Left lobe of liver (tissue), 2 donors: ENCODE measurements around the gene KRT71. TPM values are rescaled to one million over a fixed set of nuclear protein-coding genes. Genes with fewer than 3 reads are reported as not detected.
"Not testable (repeated sequence)": the region's sequence is repeated elsewhere in the genome, so short reads cannot be mapped to it uniquely, and the experiment has no call there.

ENCODE experiments used
- ATAC-seq: fragments of 200-7000 bp; cut with Tn5 transposase; one replicate; pipeline ENCODE4 v1.9.1; 2020; ENCODE audit warnings: mild to moderate bottlenecking, moderate library complexity
- DNase-seq: peaks from one replicate; pipeline ENCODE4 v3.0.0-alpha.2; 2020; ENCODE audit warnings: low spot score
- total RNA-seq: library from RNA; stranded (reverse); gene quantifications from one replicate; pipeline ENCODE4 v1.2.1, GENCODE V29; 2021
- donor health status: DM: no; HTN: no; CAD: no; lungs with moderate emphysema.
- donor health status: DM: no; HTN: yes; CAD: no.

Gene KRT71
- not detected for total RNA-seq

DNA sequence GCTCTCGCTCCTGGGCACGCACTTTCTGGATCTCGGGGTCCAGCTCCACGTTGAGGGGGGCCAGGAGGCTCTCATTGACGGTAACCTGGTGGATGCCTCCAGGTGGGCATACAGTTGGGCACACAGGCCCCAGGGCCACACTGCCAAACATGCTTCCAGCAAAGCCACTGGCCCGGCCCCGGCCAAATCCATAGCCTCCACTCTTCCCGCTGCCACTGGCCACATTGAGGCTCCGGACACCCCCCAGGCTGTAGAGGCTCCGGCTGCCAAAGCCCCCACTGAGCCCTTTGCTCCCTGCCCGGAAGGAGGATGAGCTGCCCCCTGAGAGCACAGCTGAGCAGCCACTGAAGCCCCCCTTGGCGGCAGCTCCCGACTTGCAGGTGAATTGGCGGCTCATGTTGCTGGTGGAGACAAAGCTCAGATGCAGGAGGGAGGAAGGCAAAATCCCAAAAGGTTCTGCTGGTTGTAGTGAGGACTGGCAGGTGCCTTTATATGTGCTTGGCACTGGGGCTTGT lies at the start of gene KRT71:
Gene KRT71, minus strand, starts transcription at position 465 of the 515 bp plus-strand sequence. Its CDS starts 68 bp downstream, at position 397.
- no peak for DNase-seq
- no peak for ATAC-seq

DNA sequence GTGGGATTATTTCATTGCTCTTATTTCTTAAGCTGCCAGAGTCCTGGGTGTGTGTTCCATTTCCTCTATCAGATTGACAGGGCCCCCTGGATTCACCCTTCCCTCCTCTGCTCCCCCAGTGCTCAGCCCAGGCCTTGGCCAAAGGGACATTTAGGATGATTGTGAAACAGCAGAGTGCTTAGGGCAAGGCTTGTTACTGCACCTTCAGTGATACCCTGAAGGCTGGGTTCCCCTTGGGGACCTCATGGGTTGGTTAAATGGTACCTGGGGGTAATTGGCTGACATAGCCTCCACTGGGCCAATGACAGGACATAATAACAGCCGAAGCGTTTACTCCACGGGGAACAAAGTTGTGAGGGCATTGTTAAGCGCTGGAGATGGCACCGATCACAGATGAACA lies 49.6 kb upstream of the KRT71 start:
- DNase-seq (no peak), ATAC-seq (no peak)

DNA sequence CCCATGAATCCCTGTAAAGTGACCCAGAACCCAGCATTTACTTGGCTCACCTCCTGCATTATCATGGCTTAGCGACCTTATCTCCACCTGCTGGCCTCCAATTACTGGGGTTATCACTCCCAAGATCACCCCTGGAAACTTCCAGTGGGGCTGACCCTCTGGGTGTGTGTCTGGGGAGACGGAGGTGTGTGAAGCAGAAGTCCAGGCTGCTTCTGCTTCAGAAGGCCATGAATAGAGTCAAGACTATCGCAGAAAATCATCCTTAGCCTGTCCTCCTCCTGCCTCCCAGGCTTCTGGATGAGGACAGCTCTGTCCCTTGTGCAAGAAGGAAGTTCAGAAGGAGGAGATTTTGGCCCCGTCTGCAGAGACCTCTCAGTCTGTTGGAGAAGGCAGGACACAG lies 48.7 kb upstream of the KRT71 start:
- ATAC-seq (no peak), DNase-seq (peak; percentile 30)

DNA sequence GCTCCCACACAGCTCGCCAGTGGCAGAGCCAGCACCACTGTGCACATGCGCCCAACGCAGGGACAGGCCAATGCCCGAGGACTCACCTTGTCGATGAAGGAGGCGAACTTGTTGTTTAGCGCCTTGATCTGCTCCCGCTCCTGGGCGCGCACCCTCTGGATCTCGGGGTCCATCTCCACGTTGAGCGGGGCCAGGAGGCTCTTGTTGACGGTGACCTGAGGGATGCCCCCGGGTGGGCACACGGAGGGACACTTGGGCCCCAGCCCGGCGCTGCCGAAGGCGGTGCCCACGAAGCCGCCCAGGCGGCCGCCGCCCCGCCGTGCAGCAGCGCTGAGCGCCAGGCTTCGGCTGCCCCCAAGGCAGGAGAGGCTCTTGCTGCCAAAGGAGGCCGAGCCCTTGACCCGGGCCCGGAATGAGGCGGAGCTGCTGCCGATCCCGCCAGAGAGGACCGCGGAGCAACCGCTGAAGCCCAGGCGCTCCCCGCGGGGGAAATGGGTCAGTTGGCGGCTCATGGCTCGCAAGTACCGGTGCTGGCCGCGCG lies 48.1 kb upstream of the KRT71 start, which contains the start of gene KRT72:
Gene KRT72, minus strand, starts transcription at position 523 of the 541 bp plus-strand sequence. Its CDS starts 11 bp downstream, at position 512.
- peak; percentile 37 for DNase-seq
- ATAC-seq: no peak

DNA sequence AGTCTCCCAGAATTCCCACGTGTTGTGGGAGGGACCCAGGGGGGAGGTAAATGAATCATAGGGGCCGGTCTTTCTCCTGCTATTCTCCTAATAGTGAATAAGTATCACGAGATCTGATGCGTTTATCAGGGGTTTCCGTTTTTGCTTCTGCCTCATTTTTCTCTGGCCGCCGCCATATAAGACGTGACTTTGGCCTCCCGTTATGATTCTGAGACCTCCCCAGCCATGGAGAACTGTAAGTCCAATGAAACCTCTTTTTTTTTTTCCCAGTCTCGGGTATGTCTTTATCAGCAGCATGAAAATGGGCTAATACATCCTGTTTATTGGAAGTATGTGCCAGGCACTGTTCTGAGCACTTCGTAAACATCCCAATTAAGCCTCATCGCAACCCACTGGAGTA lies 47.5 kb upstream of the KRT71 start:
- ATAC-seq (no peak), DNase-seq (peak; percentile 1)

DNA sequence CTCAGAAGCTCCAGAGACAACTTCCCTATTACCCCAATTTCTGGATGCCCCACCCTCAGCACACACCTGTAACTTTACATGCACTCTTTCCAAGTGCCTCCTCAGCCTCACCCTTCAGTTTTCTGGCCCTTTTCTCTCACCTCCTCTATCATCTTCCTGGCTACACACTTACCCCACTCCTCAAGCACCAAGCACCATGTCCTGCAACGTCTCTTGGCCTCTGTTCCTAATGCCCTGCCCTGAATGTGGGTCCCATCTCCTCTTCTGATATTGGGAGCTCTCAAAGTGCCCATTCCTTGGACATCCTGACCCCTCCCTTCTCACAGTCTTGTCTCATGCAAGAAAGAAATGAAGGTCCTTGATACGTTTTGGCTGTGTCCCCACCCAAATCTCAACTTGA lies 47.1 kb upstream of the KRT71 start:
- no peak for ATAC-seq
- DNase-seq: peak; percentile 1

DNA sequence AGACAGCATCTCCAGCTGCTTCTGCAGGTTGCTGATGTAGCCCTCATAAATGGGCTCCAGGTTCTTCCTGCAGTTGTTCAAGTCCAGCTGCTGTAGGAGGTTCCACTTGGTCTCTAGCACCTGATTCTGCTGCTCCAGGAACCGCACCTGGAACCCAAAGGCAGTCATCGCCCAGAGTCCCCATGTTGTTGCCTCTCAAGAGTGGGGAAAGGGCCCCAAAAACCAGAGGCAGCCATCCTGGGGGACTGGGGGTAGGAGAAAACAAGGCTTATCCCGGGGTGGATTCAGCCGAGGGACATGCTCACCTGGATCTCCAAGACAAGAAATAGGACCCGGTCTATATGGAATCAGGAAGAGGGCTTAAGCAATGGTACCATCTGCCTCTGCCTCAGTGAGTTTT lies 46.0 kb upstream of the KRT71 start:
- peak; percentile 38 for DNase-seq

DNA sequence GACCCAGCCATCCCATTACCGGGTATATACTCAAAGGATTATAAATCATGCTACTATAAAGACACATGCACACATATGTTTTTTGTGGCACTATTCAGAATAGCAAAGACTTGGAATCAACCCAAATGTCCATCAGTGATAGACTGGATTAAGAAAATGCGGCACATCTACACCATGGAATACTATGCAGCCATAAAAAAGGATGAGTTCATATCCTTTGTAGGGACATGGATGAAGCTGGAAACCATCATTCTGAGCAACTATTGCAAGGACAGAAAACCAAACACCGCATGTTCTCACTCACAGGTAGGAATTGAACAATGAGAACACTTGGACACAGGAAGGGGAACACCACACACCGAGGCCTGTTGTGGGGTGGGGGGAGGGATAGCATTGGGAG lies 41.3 kb upstream of the KRT71 start:
- ATAC-seq, DNase-seq: not testable (repeated sequence)

More for the DNA sequence above, 46.0 kb upstream of the KRT71 start:
- ATAC-seq: no peak

DNA sequence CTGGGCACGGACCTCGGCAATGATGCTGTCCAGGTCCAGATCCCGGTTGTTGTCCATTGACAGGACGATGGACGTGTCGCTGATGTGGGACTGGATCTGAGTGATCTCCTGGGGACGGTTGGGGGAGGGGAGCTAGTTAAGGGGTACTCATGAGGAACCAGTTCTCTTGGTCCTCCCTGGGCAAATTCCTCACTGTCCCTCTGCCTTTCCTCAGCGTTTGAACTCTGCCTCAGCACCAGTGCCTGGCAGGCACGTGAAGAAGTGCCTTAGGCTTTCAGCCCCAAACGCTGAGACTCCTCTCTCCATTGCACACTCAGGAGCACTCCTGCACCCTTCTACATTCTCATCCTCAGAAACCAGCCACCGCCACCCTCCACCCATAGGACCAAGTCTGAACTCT lies 38.6 kb upstream of the KRT71 start:
- no peak for DNase-seq
- ATAC-seq: no peak

DNA sequence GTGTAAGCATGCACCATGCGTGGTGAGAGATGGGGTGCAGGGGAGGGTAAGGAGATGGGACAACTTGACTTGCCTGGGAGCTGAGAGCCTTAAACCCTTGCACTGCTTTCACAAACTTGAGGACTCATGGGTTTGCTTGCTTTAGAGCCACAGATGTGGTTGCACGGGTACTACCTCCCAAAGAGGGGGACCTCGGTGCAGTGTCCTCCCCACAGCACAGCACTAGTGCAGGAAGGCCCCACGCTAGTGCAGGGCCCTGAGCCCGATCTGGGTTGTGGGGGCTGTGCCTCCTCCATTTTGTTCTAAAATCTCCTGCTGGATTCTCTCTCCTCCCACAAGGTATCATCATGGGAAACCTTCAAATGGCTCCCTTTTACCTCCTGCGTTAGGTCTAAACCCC lies 37.1 kb upstream of the KRT71 start:
- no peak for ATAC-seq
- no peak for DNase-seq

DNA sequence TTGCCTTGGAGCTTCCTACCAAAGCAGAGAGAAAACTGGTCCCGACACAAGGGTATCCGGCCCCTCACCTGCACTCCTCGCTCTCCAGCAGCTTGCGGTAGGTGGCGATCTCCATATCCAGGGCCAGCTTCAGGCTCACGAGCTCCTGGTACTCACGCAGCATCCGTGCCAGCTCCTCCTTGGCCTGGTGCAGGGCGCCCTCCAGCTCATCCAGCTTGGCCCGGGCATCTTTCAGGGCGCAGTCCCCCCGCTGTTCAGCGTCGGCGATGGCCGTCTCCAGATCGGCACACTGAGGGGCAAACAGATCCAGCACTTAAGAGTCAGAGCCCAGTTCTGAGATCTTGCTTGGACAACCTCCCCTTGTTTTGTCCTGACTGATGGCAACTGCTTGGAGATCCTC lies 34.6 kb upstream of the KRT71 start:
- no peak for DNase-seq
- no peak for ATAC-seq

DNA sequence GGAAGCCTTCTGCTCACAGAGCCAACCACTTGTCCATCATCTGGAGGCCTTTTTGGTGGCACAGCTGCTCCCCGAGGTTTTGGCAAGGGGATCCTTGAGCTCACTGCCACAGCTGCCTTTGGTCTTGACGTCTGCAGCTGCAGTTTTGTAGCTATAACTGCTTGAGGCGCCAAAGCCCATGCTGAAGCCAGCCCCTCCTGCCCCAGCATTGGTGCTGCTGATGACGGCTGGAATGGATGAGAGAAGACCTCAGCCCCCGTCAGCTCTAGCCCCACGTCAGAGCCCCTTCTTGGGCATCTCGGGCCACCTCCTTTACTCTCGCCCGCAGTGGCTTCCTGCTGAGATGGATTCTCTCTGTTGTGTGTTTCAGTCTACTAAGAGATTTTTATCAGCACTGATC lies 33.0 kb upstream of the KRT71 start:
- ATAC-seq: no peak
- DNase-seq: no peak

DNA sequence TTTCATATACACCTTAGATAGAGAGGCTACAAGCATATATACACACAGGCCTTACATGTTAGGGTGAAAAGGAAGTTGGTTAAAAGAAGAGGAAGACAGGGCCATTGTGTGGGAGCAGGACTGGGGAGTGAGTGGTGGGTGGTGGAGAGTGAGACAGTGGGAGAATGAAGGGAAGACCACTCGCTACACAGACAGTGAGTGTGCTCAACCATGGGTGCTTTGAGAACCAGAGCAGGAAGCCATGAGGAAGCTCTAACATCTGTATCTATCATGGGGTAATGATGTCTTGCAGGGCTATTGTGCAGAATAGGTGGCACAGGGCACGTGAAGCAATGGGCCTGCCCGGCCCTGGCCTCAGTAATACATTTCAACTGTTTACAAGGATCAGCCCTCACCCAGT lies 32.1 kb upstream of the KRT71 start:
- ATAC-seq: no peak
- no peak for DNase-seq

DNA sequence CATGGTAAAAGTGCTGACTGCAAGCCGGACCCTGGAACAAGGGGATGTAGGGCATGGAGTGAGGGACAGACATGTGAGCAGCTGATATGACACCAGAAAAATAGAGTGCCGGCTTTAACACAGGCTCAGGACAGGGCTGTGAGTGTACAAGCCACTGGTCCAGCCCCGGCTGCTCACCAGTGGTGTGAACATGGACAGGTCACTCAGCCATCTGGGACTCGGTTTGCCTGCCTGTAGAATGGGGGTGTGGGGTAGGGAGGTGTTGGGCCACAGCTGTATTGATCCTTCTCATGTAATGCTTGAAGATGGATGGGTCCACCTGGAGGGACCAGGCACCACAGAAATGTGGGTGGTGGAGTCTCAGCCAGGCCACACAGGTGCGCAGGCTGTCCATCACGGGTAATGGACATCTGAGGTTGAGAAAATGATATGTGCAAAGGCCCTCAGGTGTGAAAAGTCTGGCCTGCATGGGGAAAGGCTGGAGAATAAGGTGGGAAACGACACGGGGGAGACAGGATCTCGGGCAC lies 31.3 kb upstream of the KRT71 start:
- no peak for DNase-seq
- no peak for ATAC-seq

DNA sequence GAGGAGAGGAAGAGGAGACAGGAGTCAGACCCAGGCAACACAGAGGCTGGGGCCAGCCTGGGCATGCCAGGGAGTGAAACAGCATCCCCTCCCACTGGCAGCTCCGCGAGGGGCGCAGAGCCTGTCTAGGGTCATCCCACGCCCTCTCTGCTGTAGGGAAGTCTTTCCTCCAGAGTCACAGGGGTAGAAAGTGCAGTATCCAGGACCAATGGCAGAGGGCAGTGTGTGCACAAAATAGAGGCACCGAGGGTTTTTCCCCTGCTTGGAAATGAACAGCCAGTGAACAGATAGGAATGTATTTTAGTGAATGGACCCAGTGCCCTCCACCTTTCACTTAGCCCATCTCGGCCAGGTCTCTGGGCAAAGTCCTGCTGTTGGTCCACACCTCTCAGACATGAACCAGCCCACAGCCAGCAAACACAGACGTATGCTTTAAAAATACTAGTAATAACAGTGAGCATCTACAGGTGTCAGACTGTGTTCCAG lies 30.1 kb upstream of the KRT71 start:
- ATAC-seq (peak; percentile 97), DNase-seq (peak; percentile 74)

DNA sequence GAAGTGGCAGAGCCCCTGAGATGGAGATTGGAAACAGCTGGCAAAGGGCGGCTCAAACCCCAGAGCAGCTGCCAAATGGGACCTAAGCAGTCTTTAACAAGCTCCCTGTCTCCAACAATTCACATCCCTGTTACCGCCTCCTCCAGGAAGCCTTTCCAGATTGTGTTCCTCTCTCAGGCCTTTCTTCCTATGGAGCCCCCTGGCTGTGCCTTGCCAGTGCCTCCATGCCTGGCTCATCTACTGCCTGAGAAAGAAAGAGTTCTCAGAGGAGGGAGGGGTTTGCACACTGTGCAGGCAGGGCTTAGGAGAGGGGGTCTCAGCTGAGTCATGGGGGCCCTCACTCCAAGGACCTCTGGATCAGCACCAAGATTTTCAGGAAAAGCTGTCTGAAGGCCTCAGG lies 29.5 kb upstream of the KRT71 start:
- DNase-seq (no peak), ATAC-seq (no peak)

DNA sequence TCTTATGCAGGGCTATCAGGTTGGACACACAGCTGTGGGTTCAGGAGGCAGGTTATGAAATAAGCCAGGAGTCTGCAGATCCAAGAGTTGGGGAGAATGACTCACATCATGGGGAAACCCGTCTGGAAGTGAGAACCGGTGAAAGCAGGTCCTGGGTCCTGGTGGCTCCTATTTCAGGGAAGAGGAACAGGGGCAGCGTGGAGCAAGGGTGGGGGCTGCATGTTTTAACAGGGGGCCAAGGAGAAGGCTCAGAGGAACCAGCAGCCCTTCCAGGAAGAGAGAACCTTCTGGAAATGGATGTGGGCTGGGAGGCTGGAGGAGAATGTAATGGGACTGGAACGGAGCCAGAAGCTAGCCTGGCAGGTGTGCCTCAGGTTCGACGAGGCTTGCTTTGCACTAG lies 28.5 kb upstream of the KRT71 start:
- no peak for ATAC-seq
- no peak for DNase-seq

DNA sequence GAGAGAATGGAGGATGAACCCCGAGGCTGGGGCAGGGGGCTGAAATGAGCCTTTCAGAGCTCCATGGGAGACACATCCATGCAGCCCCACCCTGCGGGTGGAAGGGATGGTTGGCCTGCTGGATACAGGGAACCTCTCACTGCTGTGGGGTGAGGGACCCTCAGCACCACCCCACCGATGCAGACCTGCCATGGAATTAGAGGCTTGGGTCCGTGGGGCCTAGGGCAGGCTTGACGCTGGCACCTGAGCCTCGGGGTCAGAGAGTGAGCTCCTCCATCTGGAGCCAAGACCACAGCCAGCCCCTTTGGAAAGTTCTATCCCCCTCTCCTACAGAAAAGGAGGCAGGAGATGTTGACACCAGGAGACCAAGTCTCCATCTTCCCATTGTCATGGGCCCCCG lies 28.1 kb upstream of the KRT71 start:
- no peak for ATAC-seq

DNA sequence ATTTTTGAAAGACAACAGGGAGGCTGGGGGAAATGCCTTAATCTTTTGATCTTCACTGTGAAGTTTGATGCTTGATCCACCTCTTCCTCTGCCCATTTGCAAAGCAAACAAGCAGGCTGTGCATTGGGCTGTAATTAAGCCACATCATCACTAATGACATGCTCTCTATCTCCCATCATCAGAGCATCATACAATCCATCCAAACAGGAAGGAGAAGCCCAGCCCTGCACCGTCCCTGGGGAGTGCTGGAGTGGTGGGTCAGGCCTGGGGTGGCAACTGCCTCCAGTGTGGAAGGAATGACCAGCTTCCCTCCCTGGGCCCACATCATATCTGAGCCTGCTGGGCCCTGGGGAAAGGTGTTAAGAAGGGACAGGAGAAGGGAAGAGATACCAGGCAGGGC lies 27.6 kb upstream of the KRT71 start:
- ATAC-seq (no peak), DNase-seq (no peak)

More for the DNA sequence above, 28.1 kb upstream of the KRT71 start:
- DNase-seq: no peak

DNA sequence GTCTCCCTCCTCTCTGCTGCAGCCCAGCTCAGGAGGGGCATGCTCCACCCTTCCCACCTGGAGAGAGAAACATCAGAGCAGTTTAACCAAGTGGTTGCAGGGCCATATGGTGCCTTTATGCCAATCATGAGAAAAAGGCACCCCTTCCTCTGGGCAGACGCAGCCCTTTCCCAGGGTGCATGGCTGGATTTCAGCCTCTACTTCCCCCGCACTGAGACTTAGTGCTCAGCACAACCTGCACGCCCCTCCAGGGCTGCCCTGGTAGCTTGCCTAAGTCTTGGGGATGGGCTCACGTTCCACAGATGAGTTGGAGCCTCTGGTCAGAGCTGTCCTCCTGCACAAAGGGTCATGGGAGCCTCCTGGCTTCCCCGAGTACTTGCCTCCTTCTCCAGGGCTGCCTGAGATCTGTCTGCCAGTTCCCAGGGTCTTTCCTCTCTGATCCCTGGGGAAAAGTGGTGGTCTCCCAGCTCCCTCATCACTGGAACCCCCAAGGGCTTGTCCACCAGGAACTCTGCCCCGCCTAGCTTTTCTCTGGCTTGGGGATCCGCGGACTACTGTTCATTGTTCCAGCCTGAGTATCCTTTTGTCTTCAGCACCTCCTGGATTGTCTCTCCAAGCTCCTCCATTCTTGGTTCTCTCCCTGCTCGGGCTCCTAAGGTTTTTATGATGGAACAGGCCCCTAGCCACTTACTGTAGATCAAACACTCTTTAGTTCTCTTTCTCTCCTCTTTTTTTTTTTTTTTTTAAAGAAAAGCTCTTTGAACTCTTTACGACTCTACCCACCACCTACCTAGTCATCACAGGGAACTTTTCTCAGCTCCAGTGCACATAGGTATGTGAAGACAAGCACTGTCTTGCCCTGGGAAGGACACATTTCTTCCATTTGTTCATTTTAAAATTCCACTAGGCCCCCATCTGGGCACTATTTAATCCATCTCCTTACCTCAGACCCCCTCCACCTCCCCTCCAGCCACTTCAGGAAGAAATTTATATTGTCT lies 26.8 kb upstream of the KRT71 start:
- DNase-seq: no peak
- no peak for ATAC-seq

DNA sequence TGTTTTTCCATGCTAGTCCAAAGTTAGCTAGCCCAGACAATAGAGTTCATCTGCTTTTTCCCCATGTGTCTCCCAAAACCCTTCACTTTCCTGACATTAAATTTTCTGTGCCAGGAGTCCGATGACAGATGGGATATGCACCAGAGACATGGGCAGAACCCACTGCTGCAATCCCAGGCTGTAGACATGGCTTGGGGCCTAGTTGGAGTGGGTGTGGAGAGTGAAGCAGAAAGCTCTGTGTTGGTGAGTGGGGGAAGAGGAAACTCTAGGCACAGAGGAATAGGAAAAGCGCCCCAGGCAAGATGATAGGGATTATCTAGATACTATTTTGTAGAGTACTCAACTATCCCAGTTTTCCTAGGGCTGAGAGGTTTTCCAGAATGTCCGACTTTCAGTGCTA lies 25.5 kb upstream of the KRT71 start:
- ATAC-seq (no peak), DNase-seq (no peak)

DNA sequence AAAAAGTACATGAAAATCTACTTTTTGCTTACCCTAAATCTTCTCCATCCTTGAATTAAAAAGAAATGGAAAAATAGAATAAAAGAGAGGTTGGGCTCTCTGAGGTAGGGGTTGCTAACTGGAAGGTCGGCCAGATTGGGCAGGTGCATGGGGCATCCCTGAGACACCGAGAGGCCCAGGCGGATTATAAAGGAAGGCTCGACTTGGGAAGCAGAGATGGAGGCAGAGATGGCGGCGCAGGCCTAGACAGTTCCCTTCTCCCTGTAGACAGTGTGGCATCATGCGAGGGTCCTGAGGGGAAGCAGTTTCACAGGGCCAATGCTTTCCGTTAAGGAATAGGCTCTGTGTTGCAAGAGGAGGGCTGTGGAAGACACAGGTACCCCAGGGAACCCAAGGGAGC lies 24.4 kb upstream of the KRT71 start:
- DNase-seq (no peak), ATAC-seq (no peak)
